Measurements from ENCODE around the gene BAIAP2L2.

The BAIAP2L2 gene

GRCh38 chr22:38107692-38108515, 2.6 kb downstream of the BAIAP2L2 start:
- no peak for DNase-seq (ENCODE audit: low read depth)

DNA sequence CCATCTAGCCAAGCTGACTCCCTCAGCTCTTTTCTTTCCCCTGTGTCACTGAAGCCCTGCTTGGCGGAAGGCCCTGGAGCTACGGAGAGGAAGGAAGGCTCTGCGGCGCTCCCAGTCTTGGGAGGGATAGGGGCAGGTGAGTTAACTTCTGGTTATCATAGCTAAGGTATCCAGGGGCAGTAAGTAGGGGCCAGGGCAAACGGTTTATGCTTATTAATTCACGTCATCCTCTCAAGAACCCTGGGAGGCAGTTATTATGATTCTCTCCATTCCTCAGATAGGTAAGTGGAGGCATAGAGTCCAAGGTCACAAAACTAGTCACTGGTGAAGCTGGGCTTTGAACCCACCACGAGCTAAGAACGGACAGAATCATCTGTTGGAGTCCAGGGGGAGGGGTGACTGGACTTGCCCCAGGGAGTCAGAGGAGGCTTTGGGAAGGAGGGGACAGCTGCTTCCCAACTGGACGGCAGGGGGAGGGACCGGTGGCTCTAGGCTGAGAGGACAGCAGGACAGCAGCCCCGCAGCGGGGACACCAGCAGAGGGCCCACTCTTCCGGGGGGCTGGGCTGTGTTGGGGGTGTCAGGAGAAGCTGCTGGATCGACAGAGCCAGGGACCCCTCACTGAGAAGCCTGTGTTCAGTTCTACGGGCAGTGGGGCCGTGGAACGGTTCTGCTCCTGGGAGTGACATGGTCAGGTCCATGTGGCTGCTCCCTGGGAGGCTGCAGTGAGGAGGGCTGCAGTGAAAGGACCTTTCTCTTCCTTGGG, 3.5 kb downstream of the BAIAP2L2 start:
- no peak for DNase-seq (ENCODE audit: low read depth)

DNA sequence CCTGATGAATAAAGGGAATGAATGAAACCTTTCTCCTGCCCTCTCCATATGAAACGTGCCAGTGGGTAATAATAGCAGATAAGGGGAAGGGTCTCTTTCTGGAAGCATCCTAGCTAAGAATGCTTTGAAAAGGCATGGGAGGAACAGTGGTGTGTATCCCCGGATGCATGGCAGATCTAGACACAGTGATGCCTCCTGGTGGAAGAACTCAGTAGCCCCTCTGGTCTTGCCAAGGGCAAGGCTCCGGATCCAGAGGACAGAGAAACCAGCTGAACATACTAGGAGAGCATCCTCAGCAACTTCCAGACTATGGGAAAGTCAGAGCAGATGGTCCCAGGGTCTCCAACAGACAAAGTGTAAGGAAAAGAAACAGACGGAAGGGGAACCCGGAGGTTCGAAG, 6.4 kb downstream of the BAIAP2L2 start:
- no peak for DNase-seq (ENCODE audit: low read depth)

DNA sequence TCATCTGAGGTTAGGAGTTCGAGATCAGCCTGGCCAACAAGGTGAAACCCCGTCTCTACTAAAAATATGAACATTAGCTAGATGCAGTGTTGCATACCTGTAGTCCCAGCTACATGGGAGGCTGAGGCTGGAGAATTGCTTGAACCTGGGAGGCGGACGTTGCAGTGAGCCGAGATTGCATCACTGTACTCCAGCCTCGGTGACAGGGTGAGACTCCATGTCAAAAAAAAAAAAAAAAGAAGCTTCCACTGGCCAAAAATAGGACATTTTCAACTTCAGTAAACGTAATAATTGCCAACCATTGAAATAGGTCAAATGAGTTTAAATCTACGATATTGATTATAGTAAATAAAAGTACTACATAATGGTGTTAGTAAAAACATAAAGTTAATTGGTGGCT, 6.8 kb downstream of the BAIAP2L2 start:
- DNase-seq (ENCODE audit: low read depth): no peak

DNA sequence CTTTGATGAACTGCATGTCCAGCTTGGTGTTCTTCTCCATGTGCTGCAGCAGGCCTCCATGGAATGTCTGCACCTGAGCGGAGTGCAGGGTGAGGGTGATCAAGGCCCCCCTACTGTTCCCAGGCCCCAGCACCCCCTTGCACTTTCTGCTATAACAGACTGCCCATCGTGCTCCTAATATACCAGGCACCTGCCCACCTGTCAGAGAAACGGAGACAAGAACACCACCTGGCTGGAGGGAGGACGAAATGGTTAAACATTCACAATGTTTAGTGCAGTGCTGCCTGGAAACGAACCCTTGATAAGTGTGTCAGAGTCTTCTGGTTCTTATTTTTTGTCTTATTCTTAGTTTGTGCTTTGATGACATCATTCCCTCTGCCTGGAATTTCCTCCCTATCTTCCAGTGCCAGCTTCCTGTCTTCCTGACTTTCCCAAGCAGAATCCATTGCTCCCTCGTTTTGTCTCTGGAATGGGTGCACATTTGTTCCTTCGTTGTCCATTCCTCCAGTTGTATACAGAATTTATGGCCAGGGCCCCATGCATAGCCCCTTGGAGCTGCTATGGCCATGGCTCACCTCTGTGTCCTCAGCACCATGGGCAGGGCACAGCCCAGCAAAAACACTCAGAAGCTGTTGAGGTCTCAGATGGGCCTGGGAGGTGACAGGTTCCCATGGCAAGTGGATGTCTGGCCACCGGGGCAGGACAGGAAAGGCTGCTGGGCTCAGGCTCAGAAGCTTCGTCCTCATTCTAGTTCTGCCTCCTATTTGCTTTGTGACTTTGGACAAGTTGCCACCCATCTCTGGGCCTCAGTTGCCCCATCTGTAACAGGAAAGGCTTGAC, 11.9 kb downstream of the BAIAP2L2 start:
- DNase-seq (ENCODE audit: low read depth): no peak

GRCh38 chr22:38097557-38098409, 12.7 kb downstream of the BAIAP2L2 start:
- no peak for DNase-seq (ENCODE audit: low read depth)

GRCh38 chr22:38097058-38097457, 13.4 kb downstream of the BAIAP2L2 start:
- no peak for DNase-seq (ENCODE audit: low read depth)

GRCh38 chr22:38089474-38089851, 21.0 kb downstream of the BAIAP2L2 start:
- no peak for DNase-seq (ENCODE audit: low read depth)

DNA sequence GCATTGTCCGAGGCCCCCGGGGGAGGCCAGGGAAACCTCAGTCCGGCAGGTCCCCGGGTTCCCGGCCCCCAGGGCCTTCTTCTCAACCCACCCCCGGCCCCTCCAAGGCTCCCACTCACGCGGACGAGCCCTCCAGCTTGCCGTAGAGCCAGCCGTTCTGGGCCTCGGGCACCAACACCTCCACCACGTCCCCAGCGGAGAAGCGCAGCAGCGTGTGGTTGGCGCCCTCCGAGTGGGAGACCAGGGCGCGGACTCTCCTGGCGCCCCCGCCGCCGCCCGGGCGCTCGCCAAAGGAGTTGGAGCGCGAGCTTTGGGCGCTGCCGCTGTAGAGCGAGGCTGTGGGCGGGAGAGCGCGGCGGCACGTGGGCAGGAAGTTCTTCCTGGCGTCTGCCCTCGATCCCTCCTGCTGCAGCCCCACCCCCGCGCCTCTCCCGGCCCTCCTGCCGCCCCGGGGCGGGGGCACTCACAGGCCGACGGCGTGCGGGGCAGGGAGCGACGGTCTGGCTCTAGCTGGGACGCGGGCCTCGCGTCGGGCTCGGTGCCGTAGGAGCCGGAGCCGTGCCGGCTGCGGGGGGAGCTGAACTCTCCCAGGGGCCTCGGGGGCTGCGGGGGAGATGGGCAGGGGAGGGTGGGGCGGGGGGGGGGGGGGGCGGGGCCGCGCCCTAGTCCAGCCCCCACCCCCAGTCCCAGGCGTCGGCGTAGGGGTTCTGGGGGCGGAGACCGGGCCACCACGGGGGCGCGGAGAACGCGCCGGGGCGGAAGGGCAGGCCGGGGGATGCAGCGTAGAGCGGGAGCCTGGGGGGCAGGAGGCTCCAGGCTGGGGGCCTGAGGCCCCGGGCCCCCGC, 21.6 kb downstream of the BAIAP2L2 start:
- no peak for DNase-seq (ENCODE audit: low read depth)

- no peak for DNase-seq (ENCODE audit: low read depth)
Observed at GRCh38 chr22:38087855-38088254, 22.6 kb downstream of the BAIAP2L2 start.

- no peak for DNase-seq (ENCODE audit: low read depth)
Observed at GRCh38 chr22:38086942-38087341, 23.5 kb downstream of the BAIAP2L2 start.

- no peak for DNase-seq (ENCODE audit: low read depth)
Observed at GRCh38 chr22:38086001-38086845, 24.3 kb downstream of the BAIAP2L2 start.

DNA sequence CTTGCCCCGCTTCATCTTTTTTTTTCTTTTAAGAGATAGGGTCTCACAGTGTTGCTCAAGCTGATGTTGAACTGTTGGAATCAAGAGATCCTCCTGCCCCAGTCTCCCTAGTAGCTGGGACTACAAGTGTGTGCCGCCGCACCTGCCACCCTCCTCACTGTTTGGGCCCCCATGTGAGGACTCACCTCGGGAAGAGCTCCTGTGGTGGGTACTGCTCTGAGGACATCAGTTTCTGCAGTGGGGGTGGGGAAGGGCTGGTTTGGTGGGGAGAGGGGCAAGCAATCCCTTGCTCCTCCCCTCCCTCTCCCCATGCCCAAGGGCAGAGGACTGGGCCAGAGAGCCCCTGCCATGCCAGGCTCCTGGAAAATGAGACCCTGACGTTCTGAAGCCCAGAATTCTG, 25.0 kb downstream of the BAIAP2L2 start:
- DNase-seq (ENCODE audit: low read depth): no peak

DNA sequence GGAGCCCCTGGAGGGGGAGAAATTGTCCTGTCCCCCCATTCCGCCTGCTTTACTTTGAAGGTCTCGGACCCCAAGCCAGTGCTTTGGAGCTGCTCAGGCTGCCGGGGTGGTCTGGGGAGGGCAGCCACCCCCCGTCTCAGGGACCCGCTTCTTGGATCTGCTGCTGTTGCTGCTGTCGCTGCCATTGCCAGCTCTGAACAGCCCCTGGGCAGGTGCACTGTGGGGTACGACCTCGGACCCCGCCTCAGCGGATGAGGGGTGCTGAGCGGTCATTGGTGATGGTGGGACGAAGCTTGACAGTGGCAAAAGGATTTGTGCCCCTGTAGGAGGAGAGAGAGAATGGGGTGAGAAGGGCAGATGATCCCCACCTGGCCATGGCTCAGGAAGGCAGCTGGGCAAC, 25.4 kb downstream of the BAIAP2L2 start:
- DNase-seq (ENCODE audit: low read depth): no peak

DNA sequence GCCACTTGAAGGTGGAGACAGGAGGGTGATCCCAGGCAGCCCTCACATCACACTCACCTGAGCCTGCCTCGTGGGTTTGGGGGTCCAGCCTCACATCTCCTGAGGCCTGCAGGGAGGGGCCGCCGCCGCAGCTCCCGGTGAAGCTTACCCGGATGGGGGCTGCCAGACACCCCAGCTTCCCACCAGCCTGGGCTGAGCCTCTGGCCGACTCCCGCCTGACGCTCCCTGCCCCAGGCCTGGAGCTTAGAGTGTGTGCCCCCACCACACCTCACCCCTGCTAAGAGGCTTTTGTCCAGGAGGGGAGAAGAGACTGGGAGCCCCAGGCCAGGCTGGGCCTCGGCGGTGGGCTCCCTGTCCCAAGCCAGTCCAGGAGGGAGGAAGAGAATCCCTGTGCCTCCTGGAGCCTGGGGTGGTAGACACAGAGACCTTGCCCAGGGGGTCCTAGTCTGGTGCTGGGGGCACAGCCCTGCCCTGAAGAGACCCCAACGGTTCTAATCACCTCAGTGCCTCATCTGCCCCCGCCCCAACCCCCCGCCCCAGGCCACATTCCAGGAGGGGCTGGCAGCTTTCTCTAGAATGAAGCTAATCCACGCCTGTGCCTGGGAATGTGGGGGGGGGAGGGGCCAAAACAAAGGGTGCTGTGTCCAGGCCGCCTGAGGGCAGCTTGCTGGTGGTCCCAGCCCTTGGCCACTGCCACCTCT, 26.4 kb downstream of the BAIAP2L2 start, which contains the start of gene SLC16A8:
Gene SLC16A8 (minus strand): TSS at position 254 of the 701 bp plus-strand sequence. CDS start 1,311 bp downstream, outside the sequence.
- no peak for DNase-seq (ENCODE audit: low read depth)

DNA sequence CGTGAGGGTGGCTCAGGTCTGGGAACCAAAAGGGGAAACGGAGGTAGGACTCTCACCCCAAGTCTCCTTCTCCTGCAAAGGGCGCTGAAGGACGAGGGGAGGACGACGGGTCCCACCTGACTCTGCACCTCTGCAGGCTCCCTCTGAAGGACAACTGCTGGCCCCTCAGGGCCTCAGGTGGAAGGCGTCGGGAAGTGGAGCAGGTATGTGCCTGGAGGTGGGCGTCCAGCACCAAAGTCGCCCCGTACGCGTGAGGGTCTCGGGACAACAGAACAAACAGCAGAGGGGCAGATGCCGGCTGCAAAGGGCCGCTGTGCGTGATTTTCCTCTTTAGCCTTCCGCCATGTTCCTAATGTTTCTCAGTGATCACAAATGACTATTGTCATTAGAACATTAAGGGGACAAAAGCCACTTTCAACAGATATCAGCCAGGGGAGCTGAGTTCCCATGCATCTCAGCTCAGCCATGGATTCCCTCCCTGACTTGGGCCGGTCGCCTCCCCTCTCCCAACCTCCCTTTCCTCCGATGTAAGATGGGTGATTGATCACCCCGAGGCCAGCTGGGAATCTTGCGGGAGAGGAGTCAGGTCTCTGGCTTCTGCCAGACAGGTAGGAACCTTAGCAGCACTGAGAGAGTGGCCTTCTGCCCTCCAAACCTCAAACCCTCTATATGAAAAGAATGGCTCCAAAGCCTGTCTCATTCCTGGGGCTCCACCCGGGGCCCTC, 27.3 kb downstream of the BAIAP2L2 start:
- no peak for DNase-seq (ENCODE audit: low read depth)

DNA sequence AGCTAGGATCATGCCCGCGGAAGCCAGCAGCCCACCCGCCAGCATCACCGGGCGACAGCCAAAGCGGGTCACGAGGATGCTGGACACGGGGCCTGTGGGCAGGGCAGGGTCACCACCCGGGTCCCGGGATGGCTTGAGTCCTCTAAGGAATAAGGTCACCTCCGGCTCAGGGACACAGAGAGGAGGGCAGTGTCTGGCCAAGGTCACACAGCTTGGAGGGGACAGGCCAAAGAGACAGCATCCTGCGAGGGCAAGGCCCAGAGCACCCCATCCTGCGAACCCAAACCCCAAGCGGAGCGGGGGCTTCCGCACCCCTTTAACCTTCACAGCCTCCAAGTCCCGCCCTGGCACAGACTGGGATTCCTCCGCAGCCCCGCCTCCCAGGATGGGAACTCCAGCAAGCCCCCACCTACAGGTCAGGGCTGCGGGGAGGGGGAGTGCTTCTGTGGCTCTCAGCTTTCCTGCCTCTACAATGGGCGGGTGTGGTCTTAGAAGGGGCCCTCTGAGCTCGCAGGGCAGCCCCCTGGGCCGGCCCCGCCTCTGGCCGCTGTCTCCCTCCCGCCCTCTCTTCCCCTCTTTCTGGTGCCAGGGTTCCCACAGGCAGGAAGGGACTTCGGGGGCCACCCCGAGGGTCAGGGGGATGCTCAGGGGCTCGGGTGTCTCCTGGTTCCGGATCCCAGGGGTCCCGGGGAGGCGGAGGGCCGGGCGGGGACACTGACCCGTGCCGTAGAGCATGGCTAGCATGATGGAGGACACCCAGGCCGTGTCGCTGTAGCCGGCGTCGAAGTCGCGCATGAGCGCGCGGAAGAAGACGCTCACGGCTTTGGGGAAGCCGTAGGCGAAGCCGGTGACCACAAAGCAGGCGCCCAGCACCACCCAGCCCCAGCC, 28.3 kb downstream of the BAIAP2L2 start:
- no peak for DNase-seq (ENCODE audit: low read depth)
